Measurements from ENCODE around the gene EPX.

EPX gene

DNA sequence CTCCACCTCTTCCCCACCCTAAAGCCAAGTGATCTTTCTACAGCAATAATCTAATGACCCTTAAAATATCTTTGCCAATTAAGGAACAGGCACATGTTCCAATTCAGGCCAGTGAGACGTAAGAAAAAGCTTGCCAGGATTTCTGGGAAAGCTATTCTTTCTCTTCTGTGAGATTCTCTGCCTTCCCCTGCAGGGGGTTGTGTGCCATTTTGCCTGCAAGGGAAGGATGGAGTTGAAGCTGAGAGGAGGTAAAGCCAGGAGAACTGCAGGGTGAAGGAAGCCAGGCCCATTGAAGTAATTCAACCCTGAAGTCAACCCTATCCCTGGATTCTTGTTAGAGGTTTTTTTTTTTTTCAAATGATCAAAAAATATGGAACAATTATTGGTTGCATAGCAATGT lies 36.9 kb downstream of the EPX start:
- no peak for DNase-seq (ENCODE audit: low read depth)

DNA sequence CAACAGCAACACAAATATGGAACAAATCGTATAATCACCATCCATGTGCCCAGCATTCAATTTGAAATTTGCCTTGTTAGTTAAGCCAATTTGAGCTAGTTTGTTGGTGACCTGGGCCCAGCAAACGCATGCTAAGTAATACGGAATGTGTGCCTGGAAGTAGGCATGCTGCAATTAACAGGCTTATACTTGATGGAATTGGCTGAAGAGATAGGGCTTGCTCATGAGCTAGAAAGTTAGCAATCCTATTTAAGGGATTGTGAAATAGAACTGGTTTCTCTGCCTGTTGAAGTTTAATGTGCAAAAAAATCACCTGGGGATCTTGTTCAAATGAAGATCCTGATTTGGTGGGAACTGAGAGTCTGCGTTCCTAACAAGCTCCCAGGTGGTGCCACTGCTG lies 37.4 kb downstream of the EPX start:
- no peak for DNase-seq (ENCODE audit: low read depth)

DNA sequence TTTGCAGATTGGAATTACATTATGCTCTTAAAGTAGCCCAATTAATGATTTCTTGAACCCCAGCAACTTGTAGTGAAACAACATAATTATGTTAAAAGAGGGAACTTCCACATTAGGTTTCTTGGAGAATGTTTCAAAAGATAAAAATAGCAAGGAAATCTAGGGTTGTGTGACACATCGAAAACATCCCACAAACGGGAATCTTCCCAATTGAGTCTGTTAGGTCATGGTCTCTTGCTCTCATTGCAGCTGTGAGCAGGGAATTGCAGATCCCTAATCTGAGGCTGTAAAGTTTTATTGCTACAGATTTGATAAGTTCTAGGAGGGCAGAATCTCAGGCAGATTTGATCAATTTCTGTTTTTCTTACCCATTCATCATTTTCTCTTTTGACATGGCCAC lies 39.1 kb downstream of the EPX start:
- no peak for DNase-seq (ENCODE audit: low read depth)

DNA sequence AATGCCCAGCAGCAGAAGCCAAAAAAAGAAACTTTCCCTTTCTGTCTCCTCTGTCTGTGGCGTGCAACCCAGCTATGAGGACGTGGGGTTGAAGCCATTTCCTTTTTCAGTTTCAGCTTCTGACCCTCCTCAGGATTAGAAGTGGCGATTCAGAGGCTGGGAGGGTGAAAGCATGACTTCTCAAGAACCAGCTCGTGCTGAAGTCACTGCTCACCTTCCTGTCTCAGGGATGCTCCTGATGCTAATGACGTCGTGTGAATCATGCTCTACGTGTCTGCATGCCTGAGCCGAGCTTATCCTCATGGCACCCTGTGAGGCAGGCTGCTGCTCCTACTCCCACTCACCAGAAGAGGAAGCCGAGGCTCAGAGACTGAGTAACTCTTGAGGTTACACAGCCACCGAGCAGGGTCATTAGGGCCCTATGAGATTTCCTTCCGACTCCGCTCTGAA lies 40.2 kb downstream of the EPX start:
- DNase-seq (ENCODE audit: low read depth) = no peak

DNA sequence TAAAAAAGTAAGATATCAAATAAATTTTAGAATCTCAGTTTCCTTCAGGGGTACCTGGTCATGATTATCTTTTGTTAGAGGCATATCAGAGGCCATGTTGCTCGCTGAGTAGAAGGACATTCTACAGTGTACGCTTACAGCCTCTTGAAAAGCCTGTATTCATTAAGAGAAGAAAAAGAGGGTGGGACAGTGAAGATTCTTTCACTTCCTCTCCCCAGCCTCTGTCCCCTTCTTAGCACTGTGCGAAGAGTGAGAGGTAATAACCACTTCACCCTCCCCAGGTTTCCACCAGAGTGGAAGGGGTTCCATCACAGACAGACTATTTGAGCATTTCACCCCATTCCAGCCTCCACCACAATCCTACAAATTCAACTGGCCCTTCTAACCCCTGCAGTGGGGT lies 41.0 kb downstream of the EPX start:
- no peak for DNase-seq (ENCODE audit: low read depth)

DNA sequence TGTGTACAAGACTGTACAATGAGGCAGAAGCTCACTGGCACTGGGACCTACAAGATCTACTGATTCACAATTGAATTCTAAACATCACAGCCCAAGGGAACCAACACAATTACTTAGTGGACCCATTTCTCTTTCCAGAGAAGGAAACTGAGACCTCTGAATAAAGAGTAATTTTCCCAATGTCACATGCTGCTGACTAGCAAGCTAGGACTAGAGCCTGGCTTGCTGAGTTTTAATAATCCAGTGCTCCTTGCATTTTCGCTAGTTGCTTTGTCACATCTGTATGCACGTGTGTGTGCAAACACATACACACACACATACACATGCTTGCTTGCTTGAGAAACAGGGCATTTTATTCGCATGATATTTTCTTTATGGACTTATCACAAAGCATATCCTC lies 42.0 kb downstream of the EPX start:
- DNase-seq (ENCODE audit: low read depth) = no peak

DNA sequence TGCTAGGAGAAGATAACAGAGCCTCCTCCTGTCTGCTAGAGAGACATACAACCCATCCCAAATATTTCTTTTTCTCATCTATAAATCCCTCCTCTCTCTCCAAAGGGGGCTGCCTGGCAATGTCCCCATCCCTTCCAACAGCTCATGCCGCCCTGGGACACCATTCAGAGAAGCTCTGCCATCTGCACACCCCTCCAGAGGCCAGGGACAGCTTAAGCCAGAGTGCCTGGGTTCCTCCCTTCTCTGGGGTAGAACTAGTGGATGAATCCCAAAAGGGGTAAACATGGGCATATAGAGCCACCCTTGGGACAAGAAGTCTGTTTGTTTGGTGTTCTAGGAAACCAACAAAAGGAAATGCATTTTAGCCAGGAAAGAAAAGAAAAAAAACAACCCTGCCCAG lies 43.3 kb downstream of the EPX start:
- no peak for DNase-seq (ENCODE audit: low read depth)

DNA sequence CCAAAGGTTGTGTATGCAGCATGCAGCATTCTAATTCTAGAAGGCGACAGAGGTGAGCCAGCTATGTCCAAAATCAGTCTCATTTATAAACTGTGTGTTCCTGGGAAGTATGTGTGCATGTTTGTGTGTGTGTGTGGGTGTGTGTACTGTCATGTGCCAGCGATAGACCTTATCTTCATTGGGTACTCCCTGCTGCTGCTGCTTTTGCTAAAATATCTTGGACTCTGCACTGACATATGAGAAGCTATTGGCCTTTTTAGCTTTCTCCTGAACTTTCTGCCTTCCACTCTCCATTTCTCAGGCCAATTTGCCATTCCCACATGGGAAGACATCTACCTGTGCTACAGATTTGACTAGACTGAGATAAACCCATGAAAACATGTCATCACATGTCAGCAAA lies 43.9 kb downstream of the EPX start:
- DNase-seq (ENCODE audit: low read depth) = no peak

DNA sequence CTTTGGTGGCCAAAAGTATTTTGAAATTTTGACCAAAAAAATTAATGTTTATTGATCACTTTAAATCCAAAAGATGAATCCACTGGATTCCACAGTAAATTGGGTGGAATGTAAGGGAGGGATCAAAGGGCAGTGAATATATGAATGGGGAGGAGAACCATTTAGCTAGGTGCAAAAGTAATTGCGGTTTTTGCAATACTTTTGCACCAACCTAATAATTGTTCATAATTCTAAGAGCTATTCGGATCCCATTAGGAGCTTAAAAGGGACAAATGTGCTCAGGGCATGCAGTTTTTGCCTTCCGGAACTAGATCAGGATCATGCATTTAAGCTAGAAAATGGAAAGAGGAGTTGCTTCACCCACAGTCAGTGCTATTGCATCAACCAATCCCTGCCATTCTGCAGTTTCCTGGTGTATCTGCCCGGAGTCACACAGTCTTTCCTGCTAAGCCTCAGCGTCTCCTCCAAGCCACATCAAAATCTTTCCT lies 45.7 kb downstream of the EPX start, which contains the start of gene LPO:
LPO (plus strand) TSS at position 438 of the 488 bp plus-strand sequence. CDS start 4,396 bp downstream, outside the sequence.
- no peak for DNase-seq (ENCODE audit: low read depth)

DNA sequence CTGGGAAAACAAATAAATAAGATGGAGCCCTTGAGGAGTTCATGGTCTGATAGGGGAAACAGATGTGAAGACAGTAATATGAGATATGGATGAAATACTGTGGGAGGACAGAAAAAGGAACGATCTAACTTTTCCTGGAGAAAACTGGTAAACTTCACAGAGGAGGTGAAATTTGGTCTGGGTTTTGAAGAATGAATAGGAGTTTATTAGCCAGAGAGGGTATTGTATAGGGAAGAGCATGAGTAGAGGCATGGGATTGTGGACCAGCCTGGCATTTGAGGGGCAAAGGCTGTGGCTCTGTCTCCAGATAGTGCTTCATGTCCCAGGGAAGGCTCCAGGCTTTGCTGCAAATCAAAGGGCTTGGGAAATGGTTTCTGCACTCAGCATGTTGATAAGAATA lies 47.5 kb downstream of the EPX start:
- DNase-seq (ENCODE audit: low read depth) = no peak

DNA sequence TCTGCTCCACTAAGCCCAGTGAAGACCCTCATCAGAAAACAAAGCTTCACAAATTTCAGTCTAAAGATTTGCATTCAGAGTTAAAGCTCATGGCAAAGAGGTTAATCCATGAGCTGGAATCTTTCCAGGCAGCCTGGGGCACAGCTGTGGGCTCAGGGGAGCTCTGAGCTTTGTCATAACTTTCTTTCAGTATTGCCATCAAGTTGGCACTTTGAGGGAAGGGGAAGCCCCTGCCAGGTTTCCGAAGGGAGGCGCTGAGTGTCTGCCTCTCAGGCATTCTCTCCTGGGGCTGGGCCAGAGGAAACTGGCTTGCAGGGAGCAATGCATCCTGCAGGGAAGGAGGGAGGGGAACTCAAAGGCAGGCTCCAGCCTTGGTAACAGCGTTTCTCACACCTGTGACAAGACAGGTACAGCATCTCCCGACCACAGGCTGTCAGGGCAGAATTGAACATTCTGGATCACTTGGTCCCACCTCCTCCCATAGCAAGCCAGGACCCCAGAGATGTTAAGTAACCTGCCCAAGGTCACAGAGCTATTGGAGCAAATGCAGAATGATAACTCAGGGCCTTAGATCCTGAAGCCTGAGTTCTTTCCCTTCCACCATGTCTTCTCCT lies 49.8 kb downstream of the EPX start:
- no peak for DNase-seq (ENCODE audit: low read depth)

DNA sequence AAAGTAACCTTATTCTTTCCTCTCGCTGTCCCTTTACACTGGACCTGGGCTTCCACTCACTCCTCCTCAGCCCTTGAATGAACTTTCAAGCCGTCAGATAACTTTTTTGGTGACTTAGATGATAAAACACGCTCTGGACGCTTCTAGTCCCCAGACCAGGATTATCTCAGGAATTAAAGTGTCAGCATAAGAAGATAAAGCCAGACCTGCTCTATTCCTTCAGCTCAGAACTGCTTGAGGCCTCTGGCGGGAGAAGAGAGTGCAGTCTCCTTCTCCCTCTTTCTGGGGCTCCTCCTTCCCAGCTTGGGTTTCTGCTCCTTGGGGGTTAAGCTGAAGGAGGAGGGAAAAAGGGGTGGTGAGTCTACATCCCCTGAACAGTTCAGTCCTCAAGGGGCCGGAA lies 52.4 kb downstream of the EPX start:
- DNase-seq (ENCODE audit: low read depth) = no peak

DNA sequence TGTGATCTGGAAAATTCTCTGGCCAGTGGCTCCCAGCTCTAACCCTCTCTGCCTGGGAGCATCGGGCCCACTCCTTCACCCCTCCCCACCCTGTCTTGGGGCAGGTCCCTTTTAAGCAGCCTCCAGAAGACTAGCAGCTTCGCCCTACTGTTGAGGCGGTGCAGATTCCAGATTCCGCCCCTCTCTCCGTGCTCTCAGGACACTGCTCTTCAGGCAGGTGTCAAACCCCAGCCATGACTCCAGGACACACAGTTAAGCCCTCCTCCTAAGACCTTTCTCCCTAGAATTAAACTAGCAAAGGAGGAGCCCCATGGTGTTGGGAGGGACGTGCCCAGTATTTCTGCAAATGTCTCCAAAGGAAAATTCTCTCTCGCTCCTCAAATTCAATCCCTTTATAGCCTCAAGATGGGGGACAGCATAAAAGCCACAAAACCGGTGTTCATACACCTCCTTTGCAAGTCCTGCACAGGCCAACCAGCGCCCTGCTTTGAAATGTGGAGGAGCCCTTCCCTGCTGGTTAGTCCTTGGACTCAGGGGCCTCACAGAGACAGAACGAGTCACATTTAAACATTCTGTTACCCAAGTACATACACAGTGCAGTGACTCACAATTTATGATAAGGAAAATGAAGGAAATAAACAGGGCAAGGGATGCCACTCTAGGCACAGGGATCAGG lies 53.0 kb downstream of the EPX start:
- no peak for DNase-seq (ENCODE audit: low read depth)

DNA sequence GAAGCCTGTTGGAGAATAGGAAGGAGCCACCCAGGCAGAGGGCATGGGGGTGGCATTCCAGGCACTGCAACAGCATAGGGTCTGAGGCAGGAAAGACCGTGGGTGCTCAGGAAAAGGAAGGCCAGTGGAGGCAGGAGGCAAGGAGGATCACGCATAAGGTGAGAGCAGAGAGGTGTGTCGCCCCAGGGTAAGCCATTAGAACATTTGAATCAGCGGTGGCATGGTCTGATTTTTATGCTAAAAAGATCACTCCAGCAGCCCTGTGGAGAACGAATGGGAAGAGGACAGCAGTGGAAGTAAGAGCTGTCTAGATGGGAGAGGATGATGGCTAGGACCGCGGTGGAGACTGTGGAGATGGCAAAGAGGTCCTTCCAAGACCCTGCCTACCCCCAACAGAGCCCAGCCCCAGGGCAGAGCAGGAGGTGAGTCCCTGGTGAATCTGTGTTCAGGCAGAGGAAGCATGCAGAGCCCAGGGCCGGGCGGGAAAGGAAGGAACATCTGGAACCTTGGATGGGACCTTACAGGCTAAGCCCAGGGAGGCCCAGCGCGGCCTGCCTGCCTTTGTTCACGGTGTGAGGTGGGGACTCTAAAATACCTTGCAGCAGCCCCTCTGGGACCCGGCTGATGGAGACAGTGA lies 53.7 kb downstream of the EPX start:
- DNase-seq (ENCODE audit: low read depth) = no peak

DNA sequence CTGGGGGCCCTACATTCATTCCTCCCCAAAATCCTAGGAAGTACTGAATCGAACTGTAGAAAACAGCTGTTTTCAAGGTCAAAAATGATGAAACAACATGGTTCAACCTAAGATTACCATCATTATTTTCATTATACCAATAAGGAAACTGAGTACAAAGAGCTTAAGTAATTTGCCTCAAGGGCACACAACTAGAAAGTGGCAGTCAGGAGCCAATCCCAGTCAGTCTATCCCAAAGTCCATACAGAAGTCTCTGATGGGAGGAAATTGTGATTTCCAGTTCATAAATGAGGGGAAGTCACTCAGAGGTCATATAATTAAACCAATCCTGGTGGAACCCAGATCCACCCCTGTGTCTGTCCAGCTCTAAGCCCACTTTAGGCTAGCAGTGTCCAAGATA lies 54.3 kb downstream of the EPX start:
- no peak for DNase-seq (ENCODE audit: low read depth)

DNA sequence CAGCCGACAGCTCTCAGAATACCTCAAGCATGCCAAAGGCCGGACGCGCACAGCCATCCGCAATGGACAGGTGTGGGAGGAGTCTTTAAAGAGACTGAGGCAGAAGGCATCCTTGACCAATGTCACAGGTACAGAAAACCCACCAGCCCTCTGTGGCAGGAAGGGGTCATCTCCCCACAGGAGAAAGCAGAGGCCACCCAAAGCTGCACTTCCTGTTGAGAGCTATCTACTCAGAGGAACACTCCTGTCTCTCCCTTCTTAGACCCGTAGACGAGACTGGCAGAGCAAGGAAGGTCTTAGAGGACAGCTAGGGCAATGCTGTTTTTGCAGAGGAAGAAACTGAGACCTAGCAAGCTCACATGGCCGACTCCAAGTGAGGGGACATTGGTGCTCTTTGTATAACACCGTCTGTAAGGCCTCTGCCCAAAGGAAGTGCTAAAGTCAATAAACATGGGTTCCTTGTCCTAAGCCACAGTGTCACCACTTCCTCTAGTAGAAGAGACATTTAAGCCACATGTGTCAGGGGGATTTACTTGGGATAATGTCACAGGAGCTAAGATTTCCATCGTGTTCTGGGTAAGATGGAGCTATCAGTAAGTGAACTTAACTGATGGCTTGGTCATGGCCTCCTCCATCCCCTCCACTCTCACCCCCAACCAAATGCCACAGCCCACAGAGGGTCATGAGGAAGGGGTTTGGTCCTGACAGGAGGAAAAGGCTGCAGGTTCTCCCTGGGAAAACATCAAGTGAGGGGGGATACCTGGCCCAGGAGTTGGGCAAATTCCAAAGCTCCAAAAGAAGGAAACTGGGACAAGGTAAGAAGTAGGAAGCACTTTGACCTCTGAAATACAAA lies 55.2 kb downstream of the EPX start:
- no peak for DNase-seq (ENCODE audit: low read depth)

DNA sequence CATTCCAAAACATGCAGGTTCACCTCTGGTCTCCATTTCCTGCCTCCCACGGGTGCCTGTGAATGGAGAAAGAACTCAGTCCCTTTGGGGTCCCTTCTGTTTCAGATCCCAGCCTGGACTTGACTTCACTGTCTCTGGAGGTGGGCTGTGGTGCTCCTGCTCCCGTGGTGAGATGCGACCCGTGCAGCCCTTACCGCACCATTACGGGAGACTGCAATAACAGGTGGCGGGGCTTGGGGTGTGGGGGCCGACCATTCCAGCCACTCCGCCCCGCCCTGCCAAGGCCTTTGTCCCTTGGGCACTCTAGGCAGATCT lies 56.4 kb downstream of the EPX start:
- DNase-seq (ENCODE audit: low read depth) = no peak

DNA sequence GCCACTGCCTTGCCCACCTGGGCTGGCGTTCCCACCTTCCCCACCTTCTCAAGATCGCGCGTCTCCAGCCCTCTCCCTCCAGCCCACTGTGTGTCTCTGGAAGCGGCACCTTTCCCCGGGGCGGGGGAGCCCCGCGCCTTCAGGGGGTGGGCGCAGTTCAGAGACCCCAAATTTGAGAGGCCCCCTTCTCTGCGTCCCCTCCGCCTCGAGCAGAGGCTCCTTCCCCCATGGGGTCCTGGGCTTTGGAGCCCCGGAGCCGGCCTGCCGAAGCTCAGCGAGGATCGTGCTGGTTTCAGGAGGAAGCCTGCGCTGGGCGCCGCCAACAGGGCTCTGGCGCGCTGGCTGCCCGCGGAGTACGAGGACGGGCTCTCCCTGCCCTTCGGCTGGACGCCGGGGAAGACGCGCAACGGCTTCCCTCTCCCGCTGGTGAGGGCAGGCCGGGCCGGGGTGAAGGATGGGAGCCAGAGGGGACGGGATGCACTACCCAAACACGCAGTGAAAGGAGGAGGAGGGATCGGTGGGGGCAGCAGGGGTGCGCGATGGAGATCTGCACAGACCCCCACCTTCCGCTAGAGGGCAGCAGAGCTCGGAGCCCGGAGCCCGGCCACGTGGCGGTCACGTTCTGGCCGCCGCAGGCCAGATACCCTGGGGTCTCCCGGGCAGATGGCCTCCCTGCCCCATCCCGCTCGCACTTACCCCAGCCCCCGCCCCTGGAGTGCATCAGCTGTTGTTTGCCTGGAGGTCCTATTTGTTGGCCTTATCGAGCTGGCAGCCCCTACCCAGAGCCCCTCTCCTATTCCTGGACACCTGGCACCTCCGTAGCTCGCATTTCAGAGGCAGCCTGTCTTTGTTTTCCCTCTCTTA lies 57.0 kb downstream of the EPX start:
- DNase-seq (ENCODE audit: low read depth) = peak; percentile 69

DNA sequence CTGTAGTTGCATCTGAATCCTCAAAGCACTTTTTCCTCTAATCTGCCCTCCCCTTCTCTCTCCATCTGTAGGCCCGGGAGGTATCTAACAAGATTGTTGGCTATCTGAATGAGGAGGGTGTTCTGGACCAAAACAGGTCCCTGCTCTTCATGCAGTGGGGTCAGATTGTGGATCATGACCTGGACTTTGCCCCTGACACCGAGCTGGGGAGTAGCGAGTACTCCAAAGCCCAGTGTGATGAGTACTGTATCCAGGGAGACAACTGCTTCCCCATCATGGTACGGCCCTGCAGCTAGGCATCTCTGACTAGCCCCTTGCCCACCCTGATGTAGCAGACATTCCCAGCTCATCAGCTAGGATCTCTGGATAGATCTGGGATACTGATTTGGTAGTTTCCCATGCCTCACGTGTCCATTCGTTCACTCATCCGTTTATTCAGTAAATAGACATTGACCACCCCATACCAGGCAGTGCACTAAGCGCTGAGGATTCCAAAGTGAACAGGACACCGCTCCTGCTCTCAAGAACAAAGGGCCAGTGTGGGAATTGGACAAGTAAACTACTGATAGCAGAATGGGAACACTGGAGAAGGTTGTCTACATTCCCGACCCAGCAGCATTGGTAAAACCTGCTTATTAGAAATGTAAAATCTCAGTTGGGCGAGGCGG lies 58.0 kb downstream of the EPX start:
- no peak for DNase-seq (ENCODE audit: low read depth)

DNA sequence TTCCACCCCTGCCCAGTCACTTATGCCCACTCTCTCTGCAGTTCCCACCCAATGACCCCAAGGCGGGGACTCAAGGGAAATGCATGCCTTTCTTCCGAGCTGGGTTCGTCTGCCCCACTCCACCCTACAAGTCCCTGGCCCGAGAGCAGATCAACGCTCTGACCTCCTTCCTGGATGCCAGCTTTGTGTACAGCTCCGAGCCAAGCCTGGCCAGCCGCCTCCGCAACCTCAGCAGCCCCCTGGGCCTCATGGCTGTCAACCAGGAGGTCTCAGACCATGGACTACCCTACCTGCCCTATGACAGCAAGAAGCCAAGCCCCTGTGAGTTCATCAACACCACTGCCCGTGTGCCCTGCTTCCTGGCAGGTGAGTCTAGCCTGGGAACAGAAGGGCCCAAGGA lies 59.6 kb downstream of the EPX start:
- DNase-seq (ENCODE audit: low read depth) = no peak

DNA sequence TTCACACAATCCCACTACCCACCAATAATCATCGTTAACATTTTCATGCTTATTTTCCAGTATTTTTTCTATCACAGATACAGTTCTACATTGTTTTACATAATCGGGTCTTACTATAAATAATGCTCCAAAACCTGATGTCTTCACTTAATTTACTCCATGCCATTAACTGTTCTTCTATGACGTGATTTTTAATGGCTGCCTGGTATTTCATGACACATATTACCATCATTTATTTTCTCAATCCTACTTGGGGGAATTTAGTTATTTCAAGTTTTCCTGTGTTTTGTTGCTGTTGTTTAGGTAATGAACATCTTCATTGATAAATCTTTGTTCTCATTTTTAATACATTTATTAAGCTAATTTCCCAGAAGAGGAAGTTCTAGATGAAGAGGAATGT lies 60.6 kb downstream of the EPX start:
- no peak for DNase-seq (ENCODE audit: low read depth)

All from stimulated activated CD8-positive, alpha-beta memory T cell treated with anti-CD3 and anti-CD28 coated beads, Interleukin-4, amount 100 ng/mL, for 24 hours (primary cell).